HPDE6-E6E7 (cell line): ENCODE data around the gene PLXDC2.

Source experiments
- DNase-seq: peaks from one replicate; pipeline ENCODE4 v3.0.0; 2011; ENCODE audit warnings: missing footprints; ENCODE audit errors: extremely low spot score

Gene PLXDC2

GRCh38 chr10:20110125-20111100 is 294.2 kb downstream of the PLXDC2 start:
- no peak for DNase-seq

GRCh38 chr10:20114179-20114578 is 297.9 kb downstream of the PLXDC2 start:
- DNase-seq: no peak

GRCh38 chr10:20115894-20116293 is 299.7 kb downstream of the PLXDC2 start:
- no peak for DNase-seq

- no peak for DNase-seq
Observed at GRCh38 chr10:20117471-20117870, 301.2 kb downstream of the PLXDC2 start.

GRCh38 chr10:20118119-20118518 is 301.9 kb downstream of the PLXDC2 start:
- DNase-seq: no peak

GRCh38 chr10:20128811-20129210 is 312.6 kb downstream of the PLXDC2 start:
- no peak for DNase-seq

- DNase-seq: no peak
Observed at GRCh38 chr10:20132816-20133215, 316.6 kb downstream of the PLXDC2 start.

GRCh38 chr10:20133669-20134189 is 317.5 kb downstream of the PLXDC2 start:
- no peak for DNase-seq

- DNase-seq: no peak
Observed at GRCh38 chr10:20142311-20142710, 326.1 kb downstream of the PLXDC2 start.

- no peak for DNase-seq
Observed at GRCh38 chr10:20144268-20144667, 328.0 kb downstream of the PLXDC2 start.

- no peak for DNase-seq
Observed at GRCh38 chr10:20146004-20146403, 329.8 kb downstream of the PLXDC2 start.

GRCh38 chr10:20147684-20148083 is 331.5 kb downstream of the PLXDC2 start:
- no peak for DNase-seq

- DNase-seq: no peak
Observed at GRCh38 chr10:20156511-20156910, 340.3 kb downstream of the PLXDC2 start.

- no peak for DNase-seq
Observed at GRCh38 chr10:20157314-20157713, 341.1 kb downstream of the PLXDC2 start.

- no peak for DNase-seq
Observed at GRCh38 chr10:20158086-20158485, 341.9 kb downstream of the PLXDC2 start.

- no peak for DNase-seq
Observed at GRCh38 chr10:20162123-20162522, 345.9 kb downstream of the PLXDC2 start.

GRCh38 chr10:20166096-20166675 is 350.0 kb downstream of the PLXDC2 start:
- no peak for DNase-seq

GRCh38 chr10:20170661-20171060 is 354.4 kb downstream of the PLXDC2 start:
- no peak for DNase-seq

- no peak for DNase-seq
Observed at GRCh38 chr10:20173046-20173445, 356.8 kb downstream of the PLXDC2 start.

- DNase-seq: no peak
Observed at GRCh38 chr10:20175719-20176118, 359.5 kb downstream of the PLXDC2 start.

- DNase-seq: no peak
Observed at GRCh38 chr10:20180766-20181165, 364.5 kb downstream of the PLXDC2 start.

GRCh38 chr10:20181434-20181833 is 365.2 kb downstream of the PLXDC2 start:
- no peak for DNase-seq

- DNase-seq: no peak
Observed at GRCh38 chr10:20185116-20185515, 368.9 kb downstream of the PLXDC2 start.
